HEK293T (cell line): ENCODE data around the gene PRAMEF26.
"Not testable (repeated sequence)": the region's sequence is repeated elsewhere in the genome, so short reads cannot be mapped to it uniquely, and the experiment has no call there.

Experiments used
- CTCF ChIA-PET: fragments of 350-600 bp; formaldehyde crosslinking; extraction: SDS; loops from one replicate; lab custom pipeline; 2021; ENCODE audit warnings: antibody characterized with exemption, inconsistent platforms; lab: Yijun Ruan, JAX
- POLR2A ChIA-PET: fragments of 350-600 bp; formaldehyde crosslinking; extraction: SDS; loops from one replicate; lab custom pipeline; 2020; ENCODE audit warnings: antibody characterized with exemption, inconsistent platforms; lab: Yijun Ruan, JAX
- DNase-seq: peaks from one replicate; pipeline ENCODE4 v3.0.0; 2012; ENCODE audit warnings: mixed read lengths; ENCODE audit errors: extremely low spot score

Gene PRAMEF26

GRCh38 chr1:13155909-13156308, at the start of gene PRAMEF26:
TSS of gene PRAMEF26 (minus strand) at chr1:13156009. CDS start at chr1:13153095, 2,914 bp downstream.
- POLR2A ChIA-PET, CTCF ChIA-PET, DNase-seq: not testable (repeated sequence)

- CTCF ChIA-PET, DNase-seq, POLR2A ChIA-PET: not testable (repeated sequence)
Observed at GRCh38 chr1:13201309-13201708, 45.5 kb upstream of the PRAMEF26 start, which contains the start of gene PRAMEF13. TSS of gene PRAMEF13 (minus strand) at chr1:13201409. CDS start at chr1:13199589, 1,820 bp downstream.

- CTCF ChIA-PET, POLR2A ChIA-PET: not testable (repeated sequence)
Observed at GRCh38 chr1:13171548-13171947, 15.7 kb upstream of the PRAMEF26 start, which contains the start of gene PRAMEF9. TSS of gene PRAMEF9 (plus strand) at chr1:13171848. CDS start at chr1:13175281, 3,433 bp downstream.

GRCh38 chr1:13165531-13165930, 9.7 kb upstream of the PRAMEF26 start, which contains the start of gene HNRNPCL4:
TSS of gene HNRNPCL4 (minus strand) at chr1:13165631. CDS start at chr1:13165467, 164 bp downstream.
- CTCF ChIA-PET, POLR2A ChIA-PET, DNase-seq: not testable (repeated sequence)

More at GRCh38 chr1:13171548-13171947, 15.7 kb upstream of the PRAMEF26 start, which contains the start of gene PRAMEF9:
- DNase-seq, result not testable (repeated sequence)

- POLR2A ChIA-PET, DNase-seq, CTCF ChIA-PET: not testable (repeated sequence)
Observed at GRCh38 chr1:13116754-13117153, 39.1 kb downstream of the PRAMEF26 start, which contains the start of gene HNRNPCL2. TSS of gene HNRNPCL2 (minus strand) at chr1:13116854. CDS start at chr1:13116400, 454 bp downstream.
